ENCODE results near the gene OR52K1. TPM values are rescaled to one million over a fixed set of nuclear protein-coding genes. Genes with fewer than 3 reads are reported as not detected.

OR52K1 gene
- total RNA-seq, 4 donors from 2014 or later: not detected

DNA sequence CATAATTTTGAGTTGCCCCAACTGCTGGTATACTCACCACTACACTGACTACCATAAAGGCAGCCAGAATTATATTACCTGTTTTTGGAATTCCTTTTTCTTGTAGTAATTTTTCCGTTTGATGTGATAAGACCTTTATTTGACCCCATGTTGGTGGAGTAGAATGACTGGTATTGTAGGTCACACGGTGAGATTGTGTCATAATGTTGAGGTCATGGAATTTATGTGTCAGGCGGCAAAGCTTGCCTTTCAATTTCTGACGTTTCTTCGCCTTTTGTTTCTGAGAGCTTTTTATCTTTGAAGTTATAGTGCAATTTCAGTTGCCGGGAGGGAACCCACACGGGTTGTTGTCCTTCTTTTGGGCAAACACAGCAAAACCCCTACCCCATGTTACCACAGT lies 13.0 kb downstream of the OR52K1 start:
- no peak for DNase-seq
- TF ChIP-seq, protein P1, sequence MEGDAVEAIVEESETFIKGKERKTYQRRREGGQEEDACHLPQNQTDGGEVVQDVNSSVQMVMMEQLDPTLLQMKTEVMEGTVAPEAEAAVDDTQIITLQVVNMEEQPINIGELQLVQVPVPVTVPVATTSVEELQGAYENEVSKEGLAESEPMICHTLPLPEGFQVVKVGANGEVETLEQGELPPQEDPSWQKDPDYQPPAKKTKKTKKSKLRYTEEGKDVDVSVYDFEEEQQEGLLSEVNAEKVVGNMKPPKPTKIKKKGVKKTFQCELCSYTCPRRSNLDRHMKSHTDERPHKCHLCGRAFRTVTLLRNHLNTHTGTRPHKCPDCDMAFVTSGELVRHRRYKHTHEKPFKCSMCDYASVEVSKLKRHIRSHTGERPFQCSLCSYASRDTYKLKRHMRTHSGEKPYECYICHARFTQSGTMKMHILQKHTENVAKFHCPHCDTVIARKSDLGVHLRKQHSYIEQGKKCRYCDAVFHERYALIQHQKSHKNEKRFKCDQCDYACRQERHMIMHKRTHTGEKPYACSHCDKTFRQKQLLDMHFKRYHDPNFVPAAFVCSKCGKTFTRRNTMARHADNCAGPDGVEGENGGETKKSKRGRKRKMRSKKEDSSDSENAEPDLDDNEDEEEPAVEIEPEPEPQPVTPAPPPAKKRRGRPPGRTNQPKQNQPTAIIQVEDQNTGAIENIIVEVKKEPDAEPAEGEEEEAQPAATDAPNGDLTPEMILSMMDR (IDR thresholded peaks at IDR 0.05): no peak
- TF ChIP-seq POLR2A (IDR thresholded peaks at IDR 0.05): no peak
- Histone ChIP-seq H3K36me3 (no peaks in the 10 kb centered on the region), H3K27ac (no peak overlapping the region), H3K4me3 (no peak overlapping the region), H3K4me1 (peaks cover 0 to 24% (median 0%) of the 10 kb centered on the region in 3 donors), H3K27me3 (peaks cover 0 to 17% (median 0%) of the 10 kb centered on the region in 4 donors), H3K9me3 (no peaks in the 10 kb centered on the region)
- intact Hi-C loops (cut with DNase I): loop anchor here (5.0 kb wide), 1 partner anchor 313 kb away; no protein-coding TSS in a partner anchor
- WGBS, 2 donors: 51 to 57% methylated on average over 7 of the region's 7 CpGs

DNA sequence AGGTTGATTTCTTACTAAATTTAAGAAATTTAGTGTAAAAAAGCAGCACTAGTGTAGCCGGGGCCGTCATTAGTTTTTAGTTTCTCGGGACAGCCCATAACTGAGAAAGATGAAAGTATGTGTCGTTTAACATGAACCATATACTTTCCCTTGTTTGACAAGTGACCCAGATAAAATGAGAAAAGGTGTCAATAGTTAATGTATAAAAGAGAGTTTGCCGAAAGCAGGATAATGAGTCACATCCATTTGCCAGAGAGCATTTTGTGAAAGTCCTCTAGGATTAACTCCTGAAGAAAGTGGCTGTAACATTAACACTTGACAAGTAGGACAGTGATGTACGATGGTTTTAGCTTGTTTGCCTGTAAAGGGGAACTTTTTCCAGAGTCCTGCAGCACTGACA lies 13.5 kb downstream of the OR52K1 start:
- 47 to 64% methylated on average over 6 of the region's 6 CpGs for WGBS, 2 donors
- Histone ChIP-seq H3K27me3 (peaks cover 0 to 17% (median 0%) of the 10 kb centered on the region in 4 donors), H3K27ac (no peak overlapping the region), H3K36me3 (no peaks in the 10 kb centered on the region), H3K9me3 (no peaks in the 10 kb centered on the region), H3K4me3 (no peak overlapping the region), H3K4me1 (peaks cover 0 to 24% (median 0%) of the 10 kb centered on the region in 3 donors)
- intact Hi-C loops (cut with DNase I): loop anchor here (5.0 kb wide), 1 partner anchor 314 kb away; no protein-coding TSS in a partner anchor
- no peak for TF ChIP-seq POLR2A (IDR thresholded peaks at IDR 0.05)
- TF ChIP-seq, protein P1 (IDR thresholded peaks at IDR 0.05): no peak
- no peak for DNase-seq

DNA sequence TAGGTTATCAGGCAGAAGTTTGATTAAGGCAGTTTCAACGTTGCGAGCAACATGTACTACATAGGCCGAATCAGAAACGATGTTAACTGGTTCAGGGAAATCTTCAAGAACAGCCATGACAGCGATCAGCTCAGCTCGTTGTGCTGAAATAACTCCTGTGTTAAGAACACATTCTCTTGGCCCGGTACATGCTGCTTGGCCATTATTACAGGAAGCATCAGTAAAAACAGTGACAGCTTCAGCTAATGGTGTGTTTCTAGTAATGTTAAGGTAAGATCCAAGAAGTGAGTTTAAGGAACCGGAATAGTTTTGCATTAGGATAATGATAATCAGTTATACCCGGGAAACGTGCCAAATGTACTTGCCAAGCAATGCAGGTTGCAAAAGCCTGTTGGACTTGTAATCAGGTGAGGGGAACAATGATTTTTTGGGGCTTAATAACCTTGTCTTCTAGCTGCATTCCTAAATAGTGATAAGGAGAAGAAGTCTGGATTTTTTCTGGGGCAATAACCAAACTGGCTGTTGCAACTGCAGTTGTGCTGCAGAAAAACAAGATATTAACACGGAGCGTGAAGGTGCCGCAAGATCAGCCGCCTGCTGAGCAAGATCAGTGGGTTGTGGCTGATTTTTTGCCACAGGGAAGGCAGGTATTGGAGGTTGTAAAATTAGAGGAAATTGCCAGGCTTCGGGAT lies 14.3 kb downstream of the OR52K1 start:
- Histone ChIP-seq H3K27me3 (peaks cover 0 to 17% (median 0%) of the 10 kb centered on the region in 4 donors), H3K4me3 (no peak overlapping the region), H3K4me1 (peaks cover 0 to 24% (median 0%) of the 10 kb centered on the region in 3 donors), H3K9me3 (no peaks in the 10 kb centered on the region), H3K27ac (no peak overlapping the region), H3K36me3 (no peaks in the 10 kb centered on the region)
- intact Hi-C loops (cut with DNase I): loop anchor here (5.0 kb wide), 1 partner anchor 314 kb away; no protein-coding TSS in a partner anchor
- TF ChIP-seq, protein P1 (IDR thresholded peaks at IDR 0.05): no peak
- no peak for TF ChIP-seq POLR2A (IDR thresholded peaks at IDR 0.05)
- WGBS, 2 donors: 23 to 52% methylated on average over 15 of the region's 15 CpGs
- DNase-seq: no peak

DNA sequence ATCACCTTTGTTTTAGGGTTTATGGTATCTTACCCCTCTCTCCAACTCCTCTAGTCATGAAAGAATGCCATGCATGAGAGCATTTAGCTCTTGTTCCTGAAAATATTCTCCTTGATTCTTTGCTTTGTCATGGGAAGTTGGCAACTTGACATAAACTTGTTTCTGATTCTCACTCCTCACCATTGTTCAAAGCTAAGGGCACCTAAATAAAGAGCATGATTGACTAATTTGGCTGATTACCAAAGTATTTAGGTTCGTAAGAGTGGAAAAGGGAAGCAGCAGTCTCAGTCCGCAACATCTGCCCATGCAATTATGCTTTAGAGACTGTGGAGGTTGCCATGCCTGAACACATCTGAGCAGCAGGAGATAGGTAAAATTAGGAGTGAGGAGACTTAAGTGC lies 26.4 kb downstream of the OR52K1 start:
- Histone ChIP-seq H3K36me3 (no peaks in the 10 kb centered on the region), H3K4me3 (no peak overlapping the region), H3K4me1 (peaks cover 0 to 11% (median 0%) of the 10 kb centered on the region in 3 donors), H3K27ac (no peak overlapping the region), H3K9me3 (no peaks in the 10 kb centered on the region), H3K27me3 (peaks cover 0 to 5% (median 0%) of the 10 kb centered on the region in 4 donors)
- no peak for DNase-seq
- intact Hi-C loops (cut with DNase I): no loop called here
- 38 to 48% methylated on average over 2 of the region's 2 CpGs for WGBS, 2 donors
- TF ChIP-seq, protein P1 (IDR thresholded peaks at IDR 0.05): no peak
- TF ChIP-seq POLR2A (IDR thresholded peaks at IDR 0.05): no peak

Measured in esophagus squamous epithelium (tissue), 5 donors.